SU-DHL-6 (cell line): Measurements from ENCODE around the gene B3GALT5.

ENCODE experiments used
- H2AFZ ChIP-seq: fragments of 200-600 bp; sonication (generic); 2 replicates; pipeline ENCODE4 v1.6.1; 2014; ENCODE audit warnings: low read depth, mild to moderate bottlenecking, moderate library complexity, mixed read lengths, antibody characterized with exemption, low read length; ENCODE audit not compliant: severe bottlenecking
- H3F3A ChIP-seq: fragments of 200-600 bp; shearing (Covaris generic); 2 replicates; pipeline ENCODE4 v1.6.0; 2016; ENCODE audit warnings: antibody characterized with exemption, mild to moderate bottlenecking; ENCODE audit not compliant: insufficient read depth
- H3K27ac ChIP-seq: fragments of 200-600 bp; sonication (generic); 2 replicates; pipeline ENCODE4 v1.5.1; 2016; ENCODE audit warnings: low read depth, mild to moderate bottlenecking, low read length, moderate library complexity, mixed read lengths
- H3K27me3 ChIP-seq: fragments of 200-600 bp; sonication (generic), shearing (Covaris generic); 2 replicates; pipeline ENCODE4 v1.6.0; 2014; ENCODE audit warnings: mild to moderate bottlenecking, low read length
- H3K36me3 ChIP-seq: fragments of 200-600 bp; sonication (generic); 2 replicates; pipeline ENCODE4 v1.6.1; 2014; ENCODE audit warnings: mild to moderate bottlenecking, low read length, mixed read lengths
- H3K4me2 ChIP-seq: fragments of 300-600, 200-600 bp; shearing (Covaris generic), sonication (generic); 2 replicates; pipeline ENCODE4 v1.6.0; 2014; ENCODE audit warnings: low read length, low read depth, mild to moderate bottlenecking; ENCODE audit not compliant: poor library complexity, severe bottlenecking
- H3K4me3 ChIP-seq: fragments of 200-600 bp; sonication (generic); 2 replicates; pipeline ENCODE4 v1.5.1; 2014; ENCODE audit warnings: antibody characterized with exemption, low read length, mild to moderate bottlenecking, mixed read lengths; ENCODE audit not compliant: insufficient read depth, poor library complexity, severe bottlenecking
- H3K79me2 ChIP-seq: fragments of 200-600 bp; sonication (generic); 2 replicates; pipeline ENCODE4 v1.6.1; 2014; ENCODE audit warnings: mild to moderate bottlenecking, low read length, moderate library complexity; ENCODE audit not compliant: insufficient read depth
- H3K9ac ChIP-seq: fragments of 200-600 bp; sonication (generic); 2 replicates; pipeline ENCODE4 v1.7.0; 2014; ENCODE audit warnings: mild to moderate bottlenecking, low read length
- H3K9me2 ChIP-seq: fragments of 200-600 bp; sonication (generic); replicated peaks from 2 replicates; pipeline ENCODE4 v1.6.1; 2014; ENCODE audit warnings: low read length; ENCODE audit not compliant: insufficient read depth
- H3K9me3 ChIP-seq: fragments of 200-600 bp; sonication (generic); 2 replicates; pipeline ENCODE4 v1.6.1; 2014; ENCODE audit warnings: low read length, mixed read lengths; ENCODE audit not compliant: insufficient read depth
- H4K20me1 ChIP-seq: fragments of 200-600 bp; sonication (generic); 2 replicates; pipeline ENCODE4 v1.6.1; 2014; ENCODE audit warnings: low read depth, mild to moderate bottlenecking, antibody characterized with exemption, low read length, moderate library complexity, mixed read lengths
- EZH2phosphoT487 ChIP-seq: fragments of 200-600 bp; sonication (generic), shearing (Covaris generic); conservative IDR thresholded peaks from 2 replicates; pipeline ENCODE4 v1.6.1; 2018; ENCODE audit warnings: mild to moderate bottlenecking, antibody characterized with exemption, low read length, moderate library complexity, mixed read lengths
- TF ChIP-seq, protein P1 (sequence below): fragments of 200-600 bp; sonication (generic); IDR thresholded peaks from one replicate; pipeline ENCODE4 v1.5.1; 2017; ENCODE audit warnings: antibody characterized with exemption, mild to moderate bottlenecking, low read length, moderate library complexity; ENCODE audit not compliant: insufficient read depth, poor library complexity, severe bottlenecking

The B3GALT5 gene, protein sequence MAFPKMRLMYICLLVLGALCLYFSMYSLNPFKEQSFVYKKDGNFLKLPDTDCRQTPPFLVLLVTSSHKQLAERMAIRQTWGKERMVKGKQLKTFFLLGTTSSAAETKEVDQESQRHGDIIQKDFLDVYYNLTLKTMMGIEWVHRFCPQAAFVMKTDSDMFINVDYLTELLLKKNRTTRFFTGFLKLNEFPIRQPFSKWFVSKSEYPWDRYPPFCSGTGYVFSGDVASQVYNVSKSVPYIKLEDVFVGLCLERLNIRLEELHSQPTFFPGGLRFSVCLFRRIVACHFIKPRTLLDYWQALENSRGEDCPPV

DNA sequence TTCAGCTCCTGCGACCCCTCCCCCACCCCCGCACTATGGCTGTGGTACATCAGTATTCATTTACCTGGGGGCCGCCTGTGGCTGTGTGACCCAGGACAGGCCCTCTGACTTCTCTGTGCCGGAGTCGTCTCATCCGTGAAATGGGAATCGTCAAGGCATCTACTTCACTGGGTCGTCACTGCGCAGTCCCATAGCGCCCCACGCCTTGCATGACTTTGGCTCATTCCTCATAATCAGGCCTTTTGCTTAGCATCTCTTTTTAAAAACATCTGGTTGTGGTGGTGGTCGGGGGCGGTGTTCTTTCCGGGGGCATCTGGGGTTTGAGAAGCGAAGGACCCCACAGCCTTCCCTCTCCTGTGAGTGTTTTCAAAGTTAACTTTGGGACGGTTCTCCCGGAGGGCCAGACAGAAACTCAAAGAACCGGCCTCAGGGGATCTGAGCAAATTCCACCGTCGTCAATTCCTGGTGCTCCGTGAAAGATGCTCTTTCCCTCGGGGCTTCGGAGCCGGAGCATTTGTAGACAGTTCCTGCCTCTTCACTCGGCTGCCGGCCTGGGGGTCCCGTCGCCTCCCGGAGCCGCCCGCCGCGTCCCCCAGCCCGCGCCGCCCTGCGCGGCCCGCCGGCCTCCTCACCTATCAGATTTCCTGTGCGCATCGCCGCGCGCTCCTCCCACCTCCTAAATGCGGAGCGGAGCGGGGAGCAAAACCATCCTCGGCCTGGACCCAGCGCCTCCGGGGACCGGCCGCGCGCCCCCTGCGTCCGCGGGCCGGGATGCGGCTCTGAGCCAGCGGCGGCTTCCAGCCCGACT, at the start of gene B3GALT5:
Gene B3GALT5 (plus strand): TSS at position 708 of the 808 bp plus-strand sequence. CDS start 47,620 bp downstream, outside the sequence.
- no peak within 1 kb of the TSS for H3K4me3 ChIP-seq
- no peaks in the 10 kb centered on the region for H3K36me3 ChIP-seq
- no peaks in the 10 kb centered on the region for H3K9me2 ChIP-seq
- H3K4me2 ChIP-seq: no peak within 1 kb of the TSS
- no peak for TF ChIP-seq EZH2phosphoT487
- TF ChIP-seq, protein P1, sequence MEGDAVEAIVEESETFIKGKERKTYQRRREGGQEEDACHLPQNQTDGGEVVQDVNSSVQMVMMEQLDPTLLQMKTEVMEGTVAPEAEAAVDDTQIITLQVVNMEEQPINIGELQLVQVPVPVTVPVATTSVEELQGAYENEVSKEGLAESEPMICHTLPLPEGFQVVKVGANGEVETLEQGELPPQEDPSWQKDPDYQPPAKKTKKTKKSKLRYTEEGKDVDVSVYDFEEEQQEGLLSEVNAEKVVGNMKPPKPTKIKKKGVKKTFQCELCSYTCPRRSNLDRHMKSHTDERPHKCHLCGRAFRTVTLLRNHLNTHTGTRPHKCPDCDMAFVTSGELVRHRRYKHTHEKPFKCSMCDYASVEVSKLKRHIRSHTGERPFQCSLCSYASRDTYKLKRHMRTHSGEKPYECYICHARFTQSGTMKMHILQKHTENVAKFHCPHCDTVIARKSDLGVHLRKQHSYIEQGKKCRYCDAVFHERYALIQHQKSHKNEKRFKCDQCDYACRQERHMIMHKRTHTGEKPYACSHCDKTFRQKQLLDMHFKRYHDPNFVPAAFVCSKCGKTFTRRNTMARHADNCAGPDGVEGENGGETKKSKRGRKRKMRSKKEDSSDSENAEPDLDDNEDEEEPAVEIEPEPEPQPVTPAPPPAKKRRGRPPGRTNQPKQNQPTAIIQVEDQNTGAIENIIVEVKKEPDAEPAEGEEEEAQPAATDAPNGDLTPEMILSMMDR: no peak
- H3K79me2 ChIP-seq: no peaks in the 10 kb centered on the region
- no peak within 1 kb of the TSS for H3K9ac ChIP-seq
- no peaks in the 10 kb centered on the region for H3F3A ChIP-seq
- no peaks in the 10 kb centered on the region for H4K20me1 ChIP-seq
- H3K9me3 ChIP-seq: no peaks in the 10 kb centered on the region
- no peak within 1 kb of the TSS for H3K27ac ChIP-seq
- H2AFZ ChIP-seq: no peak within 1 kb of the TSS
- no peaks in the 10 kb centered on the region for H3K27me3 ChIP-seq

DNA sequence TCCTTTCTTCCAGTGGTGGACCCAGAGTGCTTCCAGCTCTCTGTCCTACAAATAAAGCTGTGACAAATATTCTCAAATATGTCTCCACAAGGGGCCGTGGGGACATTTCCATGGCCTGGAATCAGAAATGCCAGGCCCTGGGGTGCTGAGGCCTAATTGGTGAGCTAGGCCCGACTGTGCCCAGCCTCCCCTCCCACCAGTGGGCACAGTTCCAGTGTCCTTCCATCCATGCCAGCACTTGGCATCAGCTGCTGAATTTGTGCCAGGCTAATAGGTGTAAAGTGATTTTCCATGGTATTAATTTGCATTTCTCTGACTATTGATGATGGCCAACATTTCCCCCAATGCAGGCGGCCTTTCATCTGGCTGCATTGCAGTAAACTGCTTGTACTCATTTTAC, 48.5 kb upstream of the B3GALT5 start:
- H3F3A ChIP-seq: no peaks in the 10 kb centered on the region
- no peaks in the 10 kb centered on the region for H3K9me3 ChIP-seq
- H3K4me3 ChIP-seq: no peak overlapping the region
- no peak overlapping the region for H3K4me2 ChIP-seq
- TF ChIP-seq, protein P1: no peak
- TF ChIP-seq EZH2phosphoT487: no peak
- H3K79me2 ChIP-seq: no peaks in the 10 kb centered on the region
- no peak overlapping the region for H3K9ac ChIP-seq
- no peaks in the 10 kb centered on the region for H3K9me2 ChIP-seq
- H2AFZ ChIP-seq: no peak overlapping the region
- H3K27me3 ChIP-seq: no peaks in the 10 kb centered on the region; the same call in 1 of the 2 replicates
- no peaks in the 10 kb centered on the region for H3K36me3 ChIP-seq
- no peak overlapping the region for H3K27ac ChIP-seq
- no peaks in the 10 kb centered on the region for H4K20me1 ChIP-seq

DNA sequence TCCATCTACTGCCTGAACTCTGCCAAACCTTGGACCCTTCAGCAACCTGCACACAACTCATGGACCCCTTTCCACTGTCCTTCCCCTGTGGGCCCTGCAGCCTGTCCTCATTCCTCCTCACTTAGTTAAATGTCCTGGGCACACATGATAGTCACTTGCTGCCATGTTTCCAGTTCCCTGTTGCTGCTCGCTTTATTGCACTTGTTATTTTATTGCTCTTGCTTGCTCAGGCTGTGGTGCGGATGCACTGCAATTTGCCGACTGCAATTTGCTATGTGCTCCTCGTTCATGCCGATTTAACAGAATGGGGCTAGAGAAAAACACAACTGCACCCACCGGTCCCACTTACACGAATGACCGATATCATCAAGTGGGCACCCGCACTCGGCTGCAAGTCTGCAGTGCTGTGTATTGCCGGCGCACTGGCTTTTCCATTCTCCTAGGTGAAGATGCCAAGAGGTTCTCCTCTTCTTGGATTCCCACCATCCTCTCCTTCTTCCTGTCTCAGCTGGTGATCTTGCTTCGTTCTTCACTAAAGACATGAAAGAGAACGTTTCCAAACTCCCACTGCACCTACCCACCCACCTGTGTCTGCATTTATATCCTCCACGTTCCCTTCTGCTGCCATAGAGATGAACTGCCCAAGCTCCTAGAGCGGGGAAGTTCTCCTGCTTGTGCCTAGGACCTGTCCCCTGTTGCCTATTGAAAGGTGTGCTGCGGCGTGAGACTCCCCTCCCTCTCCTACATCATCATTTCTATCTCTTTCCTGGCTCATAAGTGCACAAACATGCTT, 45.4 kb upstream of the B3GALT5 start:
- TF ChIP-seq, protein P1: no peak
- H3K4me3 ChIP-seq: no peak overlapping the region
- no peak overlapping the region for H3K4me2 ChIP-seq
- H4K20me1 ChIP-seq: no peaks in the 10 kb centered on the region
- no peaks in the 10 kb centered on the region for H3K36me3 ChIP-seq
- no peak overlapping the region for H3K9ac ChIP-seq
- no peak overlapping the region for H2AFZ ChIP-seq
- H3K27ac ChIP-seq: no peak overlapping the region
- H3K9me2 ChIP-seq: no peaks in the 10 kb centered on the region
- H3F3A ChIP-seq: no peaks in the 10 kb centered on the region
- H3K9me3 ChIP-seq: no peaks in the 10 kb centered on the region
- H3K27me3 ChIP-seq: no peaks in the 10 kb centered on the region; the same call in 1 of the 2 replicates
- no peaks in the 10 kb centered on the region for H3K79me2 ChIP-seq
